GM12891 (cell line): ENCODE results near the gene UCHL3.

Source experiments
- POLR2A ChIP-seq: IDR thresholded peaks from 2 replicates; pipeline ENCODE4 v1.6.1; 2011; ENCODE audit warnings: low read depth, low read length, control low read depth
- POLR2AphosphoS5 ChIP-seq: IDR thresholded peaks from 2 replicates; pipeline ENCODE4 v1.6.1; 2011; ENCODE audit warnings: low read depth, low read length, control low read depth
- POU2F2 ChIP-seq: IDR thresholded peaks from 2 replicates; pipeline ENCODE4 v1.6.1; 2011; ENCODE audit warnings: low read depth, mild to moderate bottlenecking, control low read depth, low read length, moderate library complexity
- TAF1 ChIP-seq: IDR thresholded peaks from 2 replicates; pipeline ENCODE4 v1.6.1; 2011; ENCODE audit warnings: low read depth, low read length, control low read depth

DNA sequence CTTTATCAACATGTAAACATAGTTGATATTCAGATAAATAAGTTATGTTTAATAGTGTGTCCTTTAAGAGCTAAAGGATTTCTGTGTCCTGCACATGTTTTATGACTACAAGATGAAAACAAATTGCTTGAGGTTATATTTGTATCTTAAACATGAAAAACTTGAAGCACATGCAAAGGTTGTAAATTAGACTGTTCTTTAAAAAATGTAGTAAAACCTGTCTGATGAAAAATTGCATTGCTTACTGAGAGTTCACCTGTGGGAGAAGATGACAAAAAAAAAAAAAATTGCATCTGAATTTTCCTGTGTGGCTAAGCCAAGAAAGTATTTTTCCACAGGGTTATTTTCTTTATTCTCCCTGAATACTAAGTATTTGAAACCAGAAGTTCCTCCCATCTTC, 60.9 kb downstream of the UCHL3 start:
- no peak for TF ChIP-seq POLR2A
- no peak for TF ChIP-seq POLR2AphosphoS5
- TF ChIP-seq TAF1: no peak
- no peak for TF ChIP-seq POU2F2
